Pancreas (tissue), 10 donors: ENCODE results near the gene GPC3. TPM values are rescaled to one million over a fixed set of nuclear protein-coding genes. Genes with fewer than 3 reads are reported as not detected.

Source experiments
- ATAC-seq, 4 donors: fragments of 200-7000 bp; cut with Tn5 transposase; one replicate each; pipeline versions ENCODE4 v1.8.0 to v1.9.1; 2020; ENCODE audit warnings: mild to moderate bottlenecking in 4 of 4, moderate library complexity in 4 of 4
- DNase-seq, 6 donors: peaks; one replicate each; pipeline ENCODE4 v3.0.0-alpha.2; 2020
- FAIRE-seq: peaks from 2 replicates; lab custom pipeline; 2012; peaks lifted over from hg19 to GRCh38; lab: Jason Lieb, UNC
- H3K27ac ChIP-seq, 4 donors: fragments of 200-600 bp; sonication (generic); 1 replicate in 3 of 4; 2 replicates in 1 of 4; pipeline versions ENCODE4 v1.5.0 to v1.8.0; 2020
- H3K27me3 ChIP-seq, 4 donors: fragments of 200-600 bp; one replicate each; pipeline ENCODE4 v1.8.0; 2021
- H3K36me3 ChIP-seq, 3 donors: fragments of 200-600 bp; sonication (generic) in 1 of 3; one replicate each; pipeline versions ENCODE4 v1.5.0 to v1.8.0; 2020 to 2021
- H3K4me1 ChIP-seq, 3 donors: fragments of 200-600 bp; one replicate each; pipeline ENCODE4 v1.8.0; 2021
- H3K4me3 ChIP-seq, 4 donors: fragments of 200-600 bp; sonication (generic) in 2 of 4; one replicate each; pipeline versions ENCODE4 v1.5.0 to v1.8.0; 2020 to 2021
- H3K9me3 ChIP-seq, 4 donors: fragments of 200-600 bp; one replicate each; pipeline ENCODE4 v1.8.0; 2021
- WGBS, 2 donors: extraction: QIAGEN DNeasy Blood & Tissue Kit; methylation state at CpG; one replicate each; pipeline ENCODE4 v1.1.7; 2013; 5-methylcytosine and 5-hydroxymethylcytosine counted together
- intact Hi-C, 3 donors: fragments of 100-400 bp; cut with DNase I; formaldehyde crosslinking; loops; one replicate each; pipeline versions ENCODE4 v1.11.1 to v1.14.2; 2022
- polyA plus RNA-seq, 2 donors: library from polyadenylated mRNA; stranded (reverse); fragments of 200-250 nt; gene quantifications; one replicate each; pipeline ENCODE4 v1.2.3, GENCODE V29; 2013
- total RNA-seq, 6 donors: library from RNA; stranded (reverse); fragmentation: NEBNext Ultra II Directional in 4 of 6; extraction: Animal tissue kit (Norgen Biotek cat#: 25700) in 4 of 6; gene quantifications; one replicate each; pipeline versions ENCODE4 v1.2.1 to v1.2.4, GENCODE V29; 2021 to 2023
- TF ChIP-seq, protein P1 (sequence below), 4 donors: fragments of 200-600 bp; sonication (generic) in 3 of 4; IDR thresholded peaks; one replicate each; pipeline versions ENCODE4 v1.5.0 to v1.8.0; 2021; ENCODE audit warnings: antibody characterized with exemption in 4 of 4
- donor health status: healthy with polysubstance abuse.
- donor health status: DM: no; HTN: no; CAD: no; lungs with moderate emphysema.
- donor health status: DM: no; HTN: no; CAD: no.
- donor health status: control.
- donor health status: control.
- donor health status: Bipolar disorder and iron deficiency.
- donor health status: DM: yes; HTN: yes; CAD: no.
- donor health status: DM: no; HTN: no; CAD: no.
- donor health status: DM: no; HTN: no; CAD: no.
- donor health status: DM: yes; HTN: yes; CAD: no.

Gene GPC3
- total and polyA plus RNA-seq, 8 donors, result 0.95 to 18.6 (median 2.7) TPM

- no peak overlapping the region for H3K4me3 ChIP-seq
- no peaks in the 10 kb centered on the region for H3K9me3 ChIP-seq
- TF ChIP-seq, protein P1, sequence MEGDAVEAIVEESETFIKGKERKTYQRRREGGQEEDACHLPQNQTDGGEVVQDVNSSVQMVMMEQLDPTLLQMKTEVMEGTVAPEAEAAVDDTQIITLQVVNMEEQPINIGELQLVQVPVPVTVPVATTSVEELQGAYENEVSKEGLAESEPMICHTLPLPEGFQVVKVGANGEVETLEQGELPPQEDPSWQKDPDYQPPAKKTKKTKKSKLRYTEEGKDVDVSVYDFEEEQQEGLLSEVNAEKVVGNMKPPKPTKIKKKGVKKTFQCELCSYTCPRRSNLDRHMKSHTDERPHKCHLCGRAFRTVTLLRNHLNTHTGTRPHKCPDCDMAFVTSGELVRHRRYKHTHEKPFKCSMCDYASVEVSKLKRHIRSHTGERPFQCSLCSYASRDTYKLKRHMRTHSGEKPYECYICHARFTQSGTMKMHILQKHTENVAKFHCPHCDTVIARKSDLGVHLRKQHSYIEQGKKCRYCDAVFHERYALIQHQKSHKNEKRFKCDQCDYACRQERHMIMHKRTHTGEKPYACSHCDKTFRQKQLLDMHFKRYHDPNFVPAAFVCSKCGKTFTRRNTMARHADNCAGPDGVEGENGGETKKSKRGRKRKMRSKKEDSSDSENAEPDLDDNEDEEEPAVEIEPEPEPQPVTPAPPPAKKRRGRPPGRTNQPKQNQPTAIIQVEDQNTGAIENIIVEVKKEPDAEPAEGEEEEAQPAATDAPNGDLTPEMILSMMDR (IDR thresholded peaks at IDR 0.05), result no peak
- FAIRE-seq (no peak), DNase-seq (no peak), ATAC-seq (no peak)
- H3K36me3 ChIP-seq, result no peaks in the 10 kb centered on the region
- no peak overlapping the region for H3K27ac ChIP-seq
- no peaks in the 10 kb centered on the region for H3K4me1 ChIP-seq
- 89 to 94% methylated on average over 5 of the region's 5 CpGs for WGBS, 2 donors
- intact Hi-C loops, result no loop called here
- no peaks in the 10 kb centered on the region for H3K27me3 ChIP-seq
Measured at GRCh38 chrX:133593531-133593930, 391.9 kb downstream of the GPC3 start.

DNA sequence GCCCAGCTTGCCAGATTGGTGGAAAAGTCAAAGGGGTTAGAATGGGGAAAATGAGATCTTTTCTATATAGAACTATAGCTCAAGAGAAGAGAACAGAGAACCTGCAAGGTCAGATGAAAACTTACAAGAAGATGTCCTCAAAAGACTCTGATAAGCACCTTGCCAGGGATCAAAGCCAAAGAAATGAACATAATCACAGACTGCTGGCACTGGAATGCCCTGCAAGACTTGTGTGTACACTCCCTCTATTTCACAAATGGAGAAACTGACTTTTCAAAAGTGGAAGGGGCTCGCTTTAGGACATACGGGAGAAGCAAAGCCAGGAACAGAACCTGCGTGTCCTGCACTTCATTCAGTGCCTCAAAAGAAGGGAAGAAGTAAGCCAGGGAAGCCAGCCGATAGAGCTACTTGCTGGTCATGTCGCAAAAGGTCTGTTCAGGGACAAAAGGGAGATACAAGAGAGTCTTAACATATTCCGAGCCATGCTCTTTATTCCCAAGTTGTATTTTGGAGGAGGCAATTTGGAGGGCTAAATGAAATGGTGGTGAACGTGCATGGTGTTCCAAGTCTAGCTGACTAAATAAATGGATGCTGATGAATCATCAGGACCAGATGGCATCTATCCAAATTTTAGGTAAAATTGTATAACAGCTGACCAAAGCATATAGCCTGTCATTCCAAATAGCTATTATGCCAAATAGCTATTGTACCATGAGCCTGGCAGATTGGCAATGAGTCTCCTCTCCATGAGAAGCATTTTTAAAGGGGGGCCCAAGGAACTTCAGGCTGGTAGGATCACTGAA is 394.5 kb downstream of the GPC3 start:
- Histone ChIP-seq H3K4me1 (no peaks in the 10 kb centered on the region), H3K9me3 (no peaks in the 10 kb centered on the region), H3K4me3 (no peak overlapping the region), H3K27ac (no peak overlapping the region), H3K27me3 (no peaks in the 10 kb centered on the region), H3K36me3 (no peaks in the 10 kb centered on the region)
- TF ChIP-seq, protein P1 (IDR thresholded peaks at IDR 0.05), result no peak
- ATAC-seq (peak; percentile 30 to 64 (median 55)), FAIRE-seq (no peak), DNase-seq (no peak)
- WGBS, 2 donors, result 48 to 49% methylated on average over 7 of the region's 7 CpGs
- intact Hi-C loops, result no loop called here

DNA sequence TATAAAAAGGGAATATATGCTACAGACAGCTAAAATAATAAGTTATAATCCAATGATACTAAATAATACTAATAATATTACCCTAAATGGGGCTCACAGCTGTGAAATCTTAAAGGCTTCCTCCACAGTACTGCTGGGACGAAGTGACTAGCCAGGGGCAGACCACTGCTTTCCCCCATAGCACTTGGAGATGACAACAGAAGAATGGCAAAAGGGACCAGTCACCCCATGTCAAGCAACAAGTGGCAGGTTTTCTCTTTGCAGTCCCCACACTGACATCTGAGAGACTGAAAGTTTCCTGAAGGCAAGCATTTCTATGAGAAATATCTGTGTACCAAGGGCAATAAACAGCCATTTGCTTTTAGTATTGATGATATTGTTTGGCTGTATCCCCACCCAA is 396.6 kb downstream of the GPC3 start:
- no peaks in the 10 kb centered on the region for H3K36me3 ChIP-seq
- H3K27me3 ChIP-seq, result no peaks in the 10 kb centered on the region
- no peak overlapping the region for H3K27ac ChIP-seq
- H3K9me3 ChIP-seq, result no peaks in the 10 kb centered on the region
- intact Hi-C loops, result no loop called here
- DNase-seq (no peak), ATAC-seq (no peak), FAIRE-seq (no peak)
- no peaks in the 10 kb centered on the region for H3K4me1 ChIP-seq
- WGBS, 2 donors, result 62 to 85% methylated on average over 1 of the region's 1 CpG
- H3K4me3 ChIP-seq, result no peak overlapping the region
- TF ChIP-seq, protein P1 (IDR thresholded peaks at IDR 0.05), result no peak

GRCh38 chrX:133587818-133588217 is 397.6 kb downstream of the GPC3 start:
- ATAC-seq (no peak), DNase-seq (no peak), FAIRE-seq (no peak)
- intact Hi-C loops, result no loop called here
- Histone ChIP-seq H3K36me3 (no peaks in the 10 kb centered on the region), H3K27me3 (no peaks in the 10 kb centered on the region), H3K4me1 (no peaks in the 10 kb centered on the region), H3K4me3 (no peak overlapping the region), H3K9me3 (no peaks in the 10 kb centered on the region), H3K27ac (no peak overlapping the region)
- WGBS, 2 donors, result 79 to 97% methylated on average over 4 of the region's 4 CpGs
- TF ChIP-seq, protein P1 (IDR thresholded peaks at IDR 0.05), result no peak

- TF ChIP-seq, protein P1 (IDR thresholded peaks at IDR 0.05), result no peak
- Histone ChIP-seq H3K27ac (no peak overlapping the region), H3K4me1 (no peaks in the 10 kb centered on the region), H3K36me3 (no peaks in the 10 kb centered on the region), H3K27me3 (no peaks in the 10 kb centered on the region), H3K4me3 (no peak overlapping the region), H3K9me3 (no peaks in the 10 kb centered on the region)
- ATAC-seq (no peak), DNase-seq (no peak), FAIRE-seq (no peak)
- 69 to 87% methylated on average over 4 of the region's 4 CpGs for WGBS, 2 donors
- intact Hi-C loops, result no loop called here
Measured at GRCh38 chrX:133587071-133587470, 398.3 kb downstream of the GPC3 start.
